Panc1 (cell line): Measurements from ENCODE around the gene PDE4B. TPM values are rescaled to one million over a fixed set of nuclear protein-coding genes. Genes with fewer than 3 reads are reported as not detected.

Experiments
- ATAC-seq: fragments of 200-7000 bp; cut with Tn5 transposase; 2 replicates; pipeline ENCODE4 v1.9.1; 2020; ENCODE audit warnings: mild to moderate bottlenecking, moderate library complexity
- BruUV-seq: library from RNA; stranded (reverse); fragments of 400-500 nt; replicated peaks from 2 replicates; lab custom pipeline; 2021; lab: Mats Ljungman, UMichigan
- CTCF ChIA-PET: fragments of 300-600 bp; sonication (Branson Sonifier 250); formaldehyde crosslinking; loops from one replicate; lab custom pipeline; 2022; ENCODE audit warnings: antibody characterized with exemption; lab: Charles Lee
- POLR2A ChIA-PET: fragments of 300-600 bp; sonication (Branson Sonifier 250); formaldehyde crosslinking; loops from one replicate; lab custom pipeline; 2022; ENCODE audit warnings: antibody characterized with exemption; lab: Charles Lee
- DNase-seq: peaks from one replicate; pipeline ENCODE4 v3.0.0-alpha.2; 2010; ENCODE audit warnings: low read depth, low spot score
- H3K27ac ChIP-seq: 2 replicates; pipeline ENCODE4 v1.5.1; 2011; ENCODE audit warnings: mild to moderate bottlenecking, low read length, inconsistent platforms
- H3K27me3 ChIP-seq: fragments of 200-500 bp; sonication (Bioruptor generic); 2 replicates; pipeline ENCODE4 v1.6.0; 2014; ENCODE audit warnings: low read length, inconsistent platforms; ENCODE audit not compliant: control insufficient read depth, insufficient read depth
- H3K36me3 ChIP-seq: fragments of 200-500 bp; sonication (Bioruptor generic); 2 replicates; pipeline ENCODE4 v1.5.1; 2014; ENCODE audit warnings: inconsistent platforms, mild to moderate bottlenecking, low read length, moderate library complexity; ENCODE audit not compliant: control insufficient read depth, insufficient read depth
- H3K4me1 ChIP-seq: 2 replicates; pipeline ENCODE4 v1.5.1; 2011; ENCODE audit warnings: inconsistent platforms, mild to moderate bottlenecking, low read length, moderate library complexity; ENCODE audit not compliant: control insufficient read depth, insufficient read depth
- H3K4me3 ChIP-seq, 2 experiments: 2 replicates each; pipeline ENCODE4 v1.5.1; 2011 to 2012; ENCODE audit warnings: low read depth in 2 of 2, low read length in 2 of 2, mild to moderate bottlenecking in 2 of 2, inconsistent platforms in 1 of 2, moderate library complexity in 1 of 2
- H3K9me3 ChIP-seq: fragments of 200-500 bp; sonication (Bioruptor generic); 2 replicates; pipeline ENCODE4 v1.5.1; 2014; ENCODE audit warnings: low read depth, mild to moderate bottlenecking, inconsistent platforms, low read length, moderate library complexity; ENCODE audit not compliant: control insufficient read depth, insufficient read depth
- POLR2AphosphoS5 ChIP-seq: IDR thresholded peaks from 2 replicates; pipeline ENCODE4 v1.6.1; 2012; ENCODE audit warnings: mild to moderate bottlenecking, low read depth, low read length, moderate library complexity
- SIN3A ChIP-seq: IDR thresholded peaks from 2 replicates; pipeline ENCODE4 v1.6.1; 2012; ENCODE audit warnings: low read depth, mild to moderate bottlenecking, low read length, moderate library complexity, borderline replicate concordance; ENCODE audit not compliant: insufficient read depth
- TCF7L2 ChIP-seq: IDR thresholded peaks from 2 replicates; pipeline ENCODE4 v1.6.1; 2011; ENCODE audit warnings: mild to moderate bottlenecking, low read depth, low read length, inconsistent platforms
- in situ Hi-C: cut with HindIII; loops from 2 replicates; pipeline ENCODE4 v1.10.0; 2016; ENCODE audit warnings: low sequenced_read_pairs, low pct_unique_long_range_greater_than_20kb
- intact Hi-C: fragments of 100-400 bp; cut with micrococcal nuclease; formaldehyde crosslinking; loops from one replicate; pipeline ENCODE4 v1.10.0; 2022; ENCODE audit not compliant: unreplicated experiment
- total RNA-seq: library from RNA; stranded (reverse); gene quantifications from one replicate; pipeline ENCODE4 v1.2.1, GENCODE V29; 2021; ENCODE audit not compliant: unreplicated experiment
- TF ChIP-seq, protein P1 (sequence below), 2 experiments: IDR thresholded peaks; 2 replicates each; pipeline ENCODE4 v1.6.1; 2011 to 2012; ENCODE audit warnings: low read depth in 2 of 2, control low read depth in 1 of 2, low read length in 1 of 2, mild to moderate bottlenecking in 1 of 2, moderate library complexity in 1 of 2; ENCODE audit not compliant: insufficient read depth in 1 of 2
- TF ChIP-seq, protein P2 (sequence below): fragments of 450-650 bp; IDR thresholded peaks from 2 replicates; pipeline ENCODE4 v1.5.1; 2017; ENCODE audit warnings: mild to moderate bottlenecking

Gene PDE4B
- total RNA-seq, 1 experiment from 2014 or later, result 0.26 TPM

DNA sequence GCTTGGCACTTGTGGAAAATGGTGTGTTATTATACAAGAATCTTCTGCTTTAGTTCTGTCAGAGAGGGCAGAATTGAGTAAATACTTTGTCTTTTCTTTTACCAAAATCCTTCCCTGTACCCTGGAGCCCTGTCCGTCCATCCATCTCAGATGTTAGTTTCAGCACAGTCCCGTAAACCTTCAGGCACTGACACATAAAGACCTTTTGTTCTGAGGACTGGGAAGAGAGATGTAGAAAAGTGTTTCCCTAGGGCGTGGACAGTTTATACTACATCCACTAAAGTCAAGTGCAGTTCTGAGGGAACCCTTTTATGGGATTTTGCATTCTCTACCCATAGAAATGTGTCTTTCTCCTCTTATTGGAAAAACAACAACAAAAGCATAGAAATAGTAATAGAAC lies 162.4 kb downstream of the PDE4B start:
- ATAC-seq (no peak), DNase-seq (no peak)
- intact Hi-C loops (no loop called here), in situ Hi-C loops (no loop called here)
- Histone ChIP-seq H3K4me3 (no peak overlapping the region), H3K9me3 (no peaks in the 10 kb centered on the region), H3K27ac (no peak overlapping the region), H3K36me3 (no peaks in the 10 kb centered on the region), H3K4me1 (no peaks in the 10 kb centered on the region), H3K27me3 (no peaks in the 10 kb centered on the region; the same call in 1 of the 2 replicates)
- TF ChIP-seq, protein P1, sequence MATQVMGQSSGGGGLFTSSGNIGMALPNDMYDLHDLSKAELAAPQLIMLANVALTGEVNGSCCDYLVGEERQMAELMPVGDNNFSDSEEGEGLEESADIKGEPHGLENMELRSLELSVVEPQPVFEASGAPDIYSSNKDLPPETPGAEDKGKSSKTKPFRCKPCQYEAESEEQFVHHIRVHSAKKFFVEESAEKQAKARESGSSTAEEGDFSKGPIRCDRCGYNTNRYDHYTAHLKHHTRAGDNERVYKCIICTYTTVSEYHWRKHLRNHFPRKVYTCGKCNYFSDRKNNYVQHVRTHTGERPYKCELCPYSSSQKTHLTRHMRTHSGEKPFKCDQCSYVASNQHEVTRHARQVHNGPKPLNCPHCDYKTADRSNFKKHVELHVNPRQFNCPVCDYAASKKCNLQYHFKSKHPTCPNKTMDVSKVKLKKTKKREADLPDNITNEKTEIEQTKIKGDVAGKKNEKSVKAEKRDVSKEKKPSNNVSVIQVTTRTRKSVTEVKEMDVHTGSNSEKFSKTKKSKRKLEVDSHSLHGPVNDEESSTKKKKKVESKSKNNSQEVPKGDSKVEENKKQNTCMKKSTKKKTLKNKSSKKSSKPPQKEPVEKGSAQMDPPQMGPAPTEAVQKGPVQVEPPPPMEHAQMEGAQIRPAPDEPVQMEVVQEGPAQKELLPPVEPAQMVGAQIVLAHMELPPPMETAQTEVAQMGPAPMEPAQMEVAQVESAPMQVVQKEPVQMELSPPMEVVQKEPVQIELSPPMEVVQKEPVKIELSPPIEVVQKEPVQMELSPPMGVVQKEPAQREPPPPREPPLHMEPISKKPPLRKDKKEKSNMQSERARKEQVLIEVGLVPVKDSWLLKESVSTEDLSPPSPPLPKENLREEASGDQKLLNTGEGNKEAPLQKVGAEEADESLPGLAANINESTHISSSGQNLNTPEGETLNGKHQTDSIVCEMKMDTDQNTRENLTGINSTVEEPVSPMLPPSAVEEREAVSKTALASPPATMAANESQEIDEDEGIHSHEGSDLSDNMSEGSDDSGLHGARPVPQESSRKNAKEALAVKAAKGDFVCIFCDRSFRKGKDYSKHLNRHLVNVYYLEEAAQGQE (IDR thresholded peaks at IDR 0.05; ENCODE audit: insufficient read depth in 1 of 2, low read depth in 2 of 2, low read length in 1 of 2), result no peak
- TF ChIP-seq POLR2AphosphoS5 (no peak), SIN3A (no peak), TCF7L2 (no peak)
- TF ChIP-seq, protein P2, sequence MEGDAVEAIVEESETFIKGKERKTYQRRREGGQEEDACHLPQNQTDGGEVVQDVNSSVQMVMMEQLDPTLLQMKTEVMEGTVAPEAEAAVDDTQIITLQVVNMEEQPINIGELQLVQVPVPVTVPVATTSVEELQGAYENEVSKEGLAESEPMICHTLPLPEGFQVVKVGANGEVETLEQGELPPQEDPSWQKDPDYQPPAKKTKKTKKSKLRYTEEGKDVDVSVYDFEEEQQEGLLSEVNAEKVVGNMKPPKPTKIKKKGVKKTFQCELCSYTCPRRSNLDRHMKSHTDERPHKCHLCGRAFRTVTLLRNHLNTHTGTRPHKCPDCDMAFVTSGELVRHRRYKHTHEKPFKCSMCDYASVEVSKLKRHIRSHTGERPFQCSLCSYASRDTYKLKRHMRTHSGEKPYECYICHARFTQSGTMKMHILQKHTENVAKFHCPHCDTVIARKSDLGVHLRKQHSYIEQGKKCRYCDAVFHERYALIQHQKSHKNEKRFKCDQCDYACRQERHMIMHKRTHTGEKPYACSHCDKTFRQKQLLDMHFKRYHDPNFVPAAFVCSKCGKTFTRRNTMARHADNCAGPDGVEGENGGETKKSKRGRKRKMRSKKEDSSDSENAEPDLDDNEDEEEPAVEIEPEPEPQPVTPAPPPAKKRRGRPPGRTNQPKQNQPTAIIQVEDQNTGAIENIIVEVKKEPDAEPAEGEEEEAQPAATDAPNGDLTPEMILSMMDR, result no peak
- CTCF ChIA-PET, result no interaction called here
- POLR2A ChIA-PET, result no interaction called here
- BruUV-seq, result no TSS peak

DNA sequence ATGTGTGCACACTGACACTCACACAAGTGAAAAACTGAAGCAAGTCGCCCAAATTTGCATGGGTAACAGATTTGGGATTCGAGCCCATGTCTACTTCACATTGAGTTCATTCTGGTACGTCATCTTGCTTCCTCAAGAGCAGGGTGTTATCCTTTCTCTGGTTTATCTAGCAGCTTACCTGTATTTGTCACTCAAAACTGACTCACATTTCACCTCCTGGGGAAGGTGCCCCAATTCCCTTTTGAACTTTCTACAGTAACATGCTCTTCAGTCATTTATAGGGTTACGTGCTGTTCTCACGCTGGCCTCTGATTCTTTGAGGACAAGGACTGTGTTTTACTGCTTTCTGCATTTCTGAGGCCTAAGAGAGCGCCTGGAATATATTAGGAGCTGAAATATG lies 162.8 kb downstream of the PDE4B start:
- H3K36me3 ChIP-seq, result no peaks in the 10 kb centered on the region
- H3K27me3 ChIP-seq, result no peaks in the 10 kb centered on the region; the same call in 1 of the 2 replicates
- no peak overlapping the region for H3K4me3 ChIP-seq
- intact Hi-C loops, result no loop called here
- H3K4me1 ChIP-seq, result no peaks in the 10 kb centered on the region
- CTCF ChIA-PET, result no interaction called here
- POLR2A ChIA-PET, result no interaction called here
- H3K9me3 ChIP-seq, result no peaks in the 10 kb centered on the region
- H3K27ac ChIP-seq, result no peak overlapping the region
- TF ChIP-seq, protein P2, result no peak
- TF ChIP-seq POLR2AphosphoS5, result no peak
- TF ChIP-seq, protein P1 (IDR thresholded peaks at IDR 0.05; ENCODE audit: insufficient read depth in 1 of 2, low read depth in 2 of 2, low read length in 1 of 2), result no peak
- TF ChIP-seq SIN3A, result no peak
- no peak for TF ChIP-seq TCF7L2
- ATAC-seq (no peak), DNase-seq (no peak)
- in situ Hi-C loops, result no loop called here
- no TSS peak for BruUV-seq
